Activated T-cell treated with anti-CD3 and anti-CD28 coated beads, Interleukin-2, amount 50 U/mL, for 72 hours (primary cell): ENCODE data around the gene CPT1A. TPM values are rescaled to one million over a fixed set of nuclear protein-coding genes. Genes with fewer than 3 reads are reported as not detected.
A peak's percentile ranks its signal among the peaks of the same experiment; 100 is the strongest.

Source experiments
- ATAC-seq, 2 donors: fragments of 150-1000 bp; cut with Tn5 transposase; replicated peaks in 1 of 2; 2 replicates each; pipeline ENCODE4 v1.10.0; 2021; ENCODE audit warnings: moderate library complexity in 2 of 2, mild to moderate bottlenecking in 1 of 2
- DNase-seq, 2 donors: peaks; one replicate each; pipeline ENCODE4 v3.0.0; 2021 to 2022; ENCODE audit warnings: mixed read lengths in 1 of 2
- H3K27ac Mint-ChIP-seq: one replicate; pipeline ENCODE4 v1.8.0; 2022; ENCODE audit warnings: mild to moderate bottlenecking, moderate library complexity, mixed read lengths
- H3K27me3 Mint-ChIP-seq: one replicate; pipeline ENCODE4 v1.8.0; 2022; ENCODE audit warnings: low read depth, mixed read lengths
- H3K36me3 Mint-ChIP-seq, 2 donors: one replicate each; pipeline ENCODE4 v1.8.0; 2022; ENCODE audit warnings: mixed read lengths in 2 of 2, mild to moderate bottlenecking in 1 of 2; ENCODE audit not compliant: insufficient read depth in 2 of 2
- H3K4me1 Mint-ChIP-seq: one replicate; pipeline ENCODE4 v1.8.0; 2022; ENCODE audit warnings: low read depth, mixed read lengths
- H3K4me3 Mint-ChIP-seq, 2 donors: one replicate each; pipeline ENCODE4 v1.8.0; 2022; ENCODE audit warnings: mild to moderate bottlenecking in 2 of 2, mixed read lengths in 2 of 2, moderate library complexity in 2 of 2
- H3K9me3 Mint-ChIP-seq, 2 donors: one replicate each; pipeline ENCODE4 v1.8.0; 2022; ENCODE audit warnings: mixed read lengths in 2 of 2
- total RNA-seq, 2 donors: library from RNA; stranded (reverse); gene quantifications; one replicate each; pipeline ENCODE4 v1.2.3, GENCODE V29; 2022

Gene CPT1A
- total RNA-seq, 2 donors from 2014 or later, result 26.2 to 35.8 TPM

- peaks cover 0 to 5% of the 10 kb centered on the region in 2 donors for H3K36me3 Mint-ChIP-seq
- H3K4me3 Mint-ChIP-seq, result no peak overlapping the region
- no peaks in the 10 kb centered on the region for H3K27me3 Mint-ChIP-seq
- DNase-seq (no peak), ATAC-seq (no peak)
- no peaks in the 10 kb centered on the region for H3K9me3 Mint-ChIP-seq
- no peaks in the 10 kb centered on the region for H3K4me1 Mint-ChIP-seq
- H3K27ac Mint-ChIP-seq, result no peak overlapping the region
Measured at GRCh38 chr11:68766786-68767185, 74.9 kb downstream of the CPT1A start.

GRCh38 chr11:68764746-68765145 is 77.0 kb downstream of the CPT1A start:
- ATAC-seq, result no peak
- H3K27me3 Mint-ChIP-seq, result no peaks in the 10 kb centered on the region
- DNase-seq, result no peak
- no peaks in the 10 kb centered on the region for H3K9me3 Mint-ChIP-seq
- H3K4me1 Mint-ChIP-seq, result no peaks in the 10 kb centered on the region
- no peak overlapping the region for H3K27ac Mint-ChIP-seq
- H3K36me3 Mint-ChIP-seq, result peaks cover 0 to 5% of the 10 kb centered on the region in 2 donors
- no peak overlapping the region for H3K4me3 Mint-ChIP-seq

GRCh38 chr11:68763926-68764657 is 77.6 kb downstream of the CPT1A start:
- H3K9me3 Mint-ChIP-seq, result no peaks in the 10 kb centered on the region
- H3K4me1 Mint-ChIP-seq, result no peaks in the 10 kb centered on the region
- H3K4me3 Mint-ChIP-seq, result no peak overlapping the region
- DNase-seq, result no peak
- no peak for ATAC-seq
- H3K36me3 Mint-ChIP-seq, result peaks cover 0 to 5% of the 10 kb centered on the region in 2 donors
- no peaks in the 10 kb centered on the region for H3K27me3 Mint-ChIP-seq
- no peak overlapping the region for H3K27ac Mint-ChIP-seq

- no peak for DNase-seq
- ATAC-seq, result no peak
- Mint-ChIP-seq H3K9me3 (no peaks in the 10 kb centered on the region), H3K4me1 (no peaks in the 10 kb centered on the region), H3K4me3 (no peak overlapping the region), H3K27ac (no peak overlapping the region), H3K27me3 (no peaks in the 10 kb centered on the region), H3K36me3 (peaks cover 0 to under 1% of the 10 kb centered on the region in 2 donors)
Measured at GRCh38 chr11:68763181-68763721, 78.5 kb downstream of the CPT1A start.

- H3K4me3 Mint-ChIP-seq, result no peak overlapping the region
- no peaks in the 10 kb centered on the region for H3K4me1 Mint-ChIP-seq
- no peak for ATAC-seq
- no peak for DNase-seq
- no peaks in the 10 kb centered on the region for H3K36me3 Mint-ChIP-seq
- no peaks in the 10 kb centered on the region for H3K9me3 Mint-ChIP-seq
- H3K27ac Mint-ChIP-seq, result no peak overlapping the region
- H3K27me3 Mint-ChIP-seq, result no peaks in the 10 kb centered on the region
Measured at GRCh38 chr11:68762481-68762880, 79.2 kb downstream of the CPT1A start.

- Mint-ChIP-seq H3K9me3 (no peaks in the 10 kb centered on the region), H3K4me1 (no peaks in the 10 kb centered on the region), H3K36me3 (no peaks in the 10 kb centered on the region), H3K4me3 (no peak overlapping the region), H3K27me3 (no peaks in the 10 kb centered on the region), H3K27ac (no peak overlapping the region)
- DNase-seq, result no peak
- ATAC-seq, result no peak
Measured at GRCh38 chr11:68761801-68762200, 79.9 kb downstream of the CPT1A start.

GRCh38 chr11:68759991-68760390 is 81.7 kb downstream of the CPT1A start:
- no peak overlapping the region for H3K4me3 Mint-ChIP-seq
- no peaks in the 10 kb centered on the region for H3K4me1 Mint-ChIP-seq
- H3K9me3 Mint-ChIP-seq, result no peaks in the 10 kb centered on the region
- DNase-seq, result no peak
- H3K36me3 Mint-ChIP-seq, result no peaks in the 10 kb centered on the region
- H3K27me3 Mint-ChIP-seq, result no peaks in the 10 kb centered on the region
- ATAC-seq, result no peak
- no peak overlapping the region for H3K27ac Mint-ChIP-seq

GRCh38 chr11:68757711-68758110 is 84.0 kb downstream of the CPT1A start:
- Mint-ChIP-seq H3K9me3 (no peaks in the 10 kb centered on the region), H3K36me3 (no peaks in the 10 kb centered on the region), H3K4me1 (no peaks in the 10 kb centered on the region), H3K27ac (no peak overlapping the region), H3K27me3 (no peaks in the 10 kb centered on the region), H3K4me3 (no peak overlapping the region)
- no peak for DNase-seq
- ATAC-seq, result no peak

GRCh38 chr11:68756171-68756766 is 85.4 kb downstream of the CPT1A start:
- DNase-seq, result no peak
- Mint-ChIP-seq H3K4me1 (peaks cover 5% of the 10 kb centered on the region), H3K9me3 (no peaks in the 10 kb centered on the region), H3K4me3 (no peak overlapping the region), H3K27ac (no peak overlapping the region), H3K36me3 (no peaks in the 10 kb centered on the region), H3K27me3 (no peaks in the 10 kb centered on the region)
- no peak for ATAC-seq

GRCh38 chr11:68753300-68753699 is 88.4 kb downstream of the CPT1A start:
- no peaks in the 10 kb centered on the region for H3K36me3 Mint-ChIP-seq
- H3K27me3 Mint-ChIP-seq, result no peaks in the 10 kb centered on the region
- no peak overlapping the region for H3K27ac Mint-ChIP-seq
- no peak for DNase-seq
- H3K4me1 Mint-ChIP-seq, result peaks cover 8% of the 10 kb centered on the region
- ATAC-seq, result no peak
- H3K9me3 Mint-ChIP-seq, result no peaks in the 10 kb centered on the region
- no peak overlapping the region for H3K4me3 Mint-ChIP-seq

GRCh38 chr11:68751331-68751856 is 90.3 kb downstream of the CPT1A start, which contains the start of gene TESMIN:
Gene TESMIN (minus strand): TSS chr11:68751520. CDS start chr11:68750660, 860 bp downstream.
- Mint-ChIP-seq H3K36me3 (no peaks in the 10 kb centered on the region), H3K9me3 (no peaks in the 10 kb centered on the region), H3K4me1 (peaks cover 8% of the 10 kb centered on the region), H3K27ac (no peak within 1 kb of the TSS), H3K27me3 (no peaks in the 10 kb centered on the region), H3K4me3 (peak within 1 kb of the TSS; percentile 79 to 85)
- peak; percentile 92 to 96 for DNase-seq
- peak; percentile 94 to 96 for ATAC-seq

- ATAC-seq, result no peak
- H3K4me1 Mint-ChIP-seq, result peaks cover 8% of the 10 kb centered on the region
- H3K36me3 Mint-ChIP-seq, result no peaks in the 10 kb centered on the region
- H3K4me3 Mint-ChIP-seq, result no peak overlapping the region
- no peak overlapping the region for H3K27ac Mint-ChIP-seq
- no peaks in the 10 kb centered on the region for H3K9me3 Mint-ChIP-seq
- DNase-seq, result no peak
- no peaks in the 10 kb centered on the region for H3K27me3 Mint-ChIP-seq
Measured at GRCh38 chr11:68751004-68751325, 90.8 kb downstream of the CPT1A start.

- no peaks in the 10 kb centered on the region for H3K36me3 Mint-ChIP-seq
- no peak overlapping the region for H3K27ac Mint-ChIP-seq
- ATAC-seq (no peak), DNase-seq (peak in 1 of 2 donors; percentile 13)
- H3K27me3 Mint-ChIP-seq, result no peaks in the 10 kb centered on the region
- H3K9me3 Mint-ChIP-seq, result no peaks in the 10 kb centered on the region
- peak overlapping the region; percentile 67 to 71 for H3K4me3 Mint-ChIP-seq
- H3K4me1 Mint-ChIP-seq, result peaks cover 8% of the 10 kb centered on the region
Measured at GRCh38 chr11:68750195-68751003, 91.3 kb downstream of the CPT1A start.
